ENCODE data around the gene TRIM14.

Gene TRIM14

GRCh38 chr9:98146101-98146991 lies 27.3 kb upstream of the TRIM14 start:
- H3K18ac ChIP-seq (ENCODE audit: low read depth in 1 of 2, low read length in 2 of 2), result peak overlapping the region in 1 of 2 experiments; percentile 70
- H2BK12ac ChIP-seq (ENCODE audit: low read length in 2 of 2), result no peak overlapping the region
- H3K27ac ChIP-seq (ENCODE audit: low read length, poor library complexity, severe bottlenecking), result no peak overlapping the region
- H3K36me3 ChIP-seq (ENCODE audit: control insufficient read depth in 1 of 2, insufficient read depth in 2 of 2, low read depth in 1 of 2, low read length in 2 of 2), result no peaks in the 10 kb centered on the region
- H3K9ac ChIP-seq (ENCODE audit: low read length), result peak overlapping the region; percentile 41
- H2BK120ac ChIP-seq (ENCODE audit: low read depth, low read length), result no peak overlapping the region
- H3K4ac ChIP-seq (ENCODE audit: low read depth in 1 of 2, low read length in 2 of 2), result no peak overlapping the region
- H2AFZ ChIP-seq (ENCODE audit: low read depth, low read length), result no peak overlapping the region
- H4K8ac ChIP-seq (ENCODE audit: low read length), result peak overlapping the region; percentile 88
- no peak overlapping the region for H2AK5ac ChIP-seq (ENCODE audit: low read length, severe bottlenecking)
- H4K91ac ChIP-seq (ENCODE audit: low read length), result peak overlapping the region; percentile 84
- H3K27me3 ChIP-seq (ENCODE audit: control insufficient read depth in 1 of 2, insufficient read depth in 1 of 2, low read length in 2 of 2), result peaks cover 8 to 16% of the 10 kb centered on the region in 2 experiments
- no peaks in the 10 kb centered on the region for H3K9me3 ChIP-seq (ENCODE audit: control insufficient read depth, low read length)
- 83% methylated on average over 5 of the region's 7 CpGs for WGBS
- H3K14ac ChIP-seq (ENCODE audit: low read length in 2 of 2), result peak overlapping the region in 1 of 2 experiments; percentile 62
- H2BK15ac ChIP-seq (ENCODE audit: low read depth, poor library complexity, severe bottlenecking), result no peak overlapping the region
- no peak overlapping the region for H2BK5ac ChIP-seq (ENCODE audit: low read depth, low read length, poor library complexity, severe bottlenecking)
- peak; percentile 57 for DNase-seq
- peaks cover 7% of the 10 kb centered on the region for H3K4me1 ChIP-seq (ENCODE audit: control insufficient read depth, insufficient read depth, low read depth, low read length)
- no peak overlapping the region for H3K4me3 ChIP-seq (ENCODE audit: insufficient read depth in 1 of 2, low read depth in 1 of 2, low read length in 2 of 2)
- H3K79me1 ChIP-seq (replicated peaks; ENCODE audit: low read length, poor library complexity, severe bottlenecking), result no peaks in the 10 kb centered on the region
- H3K4me2 ChIP-seq (ENCODE audit: low read length, poor library complexity, severe bottlenecking), result no peak overlapping the region
- peak overlapping the region in 1 of 2 experiments; percentile 5 for H3K23ac ChIP-seq (ENCODE audit: low read length in 2 of 2)

- no peak overlapping the region for H3K9ac ChIP-seq (ENCODE audit: low read length)
- peak overlapping the region in 1 of 2 experiments; percentile 4 for H3K14ac ChIP-seq (ENCODE audit: low read length in 2 of 2)
- H3K4me1 ChIP-seq (ENCODE audit: control insufficient read depth, insufficient read depth, low read depth, low read length), result peaks cover 5% of the 10 kb centered on the region
- no peak overlapping the region for H2AFZ ChIP-seq (ENCODE audit: low read depth, low read length)
- DNase-seq, result no peak
- H3K27ac ChIP-seq (ENCODE audit: low read length, poor library complexity, severe bottlenecking), result no peak overlapping the region
- no peaks in the 10 kb centered on the region for H3K79me1 ChIP-seq (replicated peaks; ENCODE audit: low read length, poor library complexity, severe bottlenecking)
- no peaks in the 10 kb centered on the region for H3K9me3 ChIP-seq (ENCODE audit: control insufficient read depth, low read length)
- WGBS, result 98% methylated on average over 2 of the region's 3 CpGs
- H2BK5ac ChIP-seq (ENCODE audit: low read depth, low read length, poor library complexity, severe bottlenecking), result no peak overlapping the region
- no peak overlapping the region for H3K4me3 ChIP-seq (ENCODE audit: insufficient read depth in 1 of 2, low read depth in 1 of 2, low read length in 2 of 2)
- no peak overlapping the region for H4K91ac ChIP-seq (ENCODE audit: low read length)
- H2AK5ac ChIP-seq (ENCODE audit: low read length, severe bottlenecking), result no peak overlapping the region
- no peak overlapping the region for H3K18ac ChIP-seq (ENCODE audit: low read depth in 1 of 2, low read length in 2 of 2)
- H2BK120ac ChIP-seq (ENCODE audit: low read depth, low read length), result no peak overlapping the region
- no peak overlapping the region for H2BK12ac ChIP-seq (ENCODE audit: low read length in 2 of 2)
- H4K8ac ChIP-seq (ENCODE audit: low read length), result no peak overlapping the region
- H3K23ac ChIP-seq (ENCODE audit: low read length in 2 of 2), result no peak overlapping the region
- H3K27me3 ChIP-seq (ENCODE audit: control insufficient read depth in 1 of 2, insufficient read depth in 1 of 2, low read length in 2 of 2), result peaks cover 4 to 7% of the 10 kb centered on the region in 2 experiments
- H2BK15ac ChIP-seq (ENCODE audit: low read depth, poor library complexity, severe bottlenecking), result no peak overlapping the region
- H3K36me3 ChIP-seq (ENCODE audit: control insufficient read depth in 1 of 2, insufficient read depth in 2 of 2, low read depth in 1 of 2, low read length in 2 of 2), result no peaks in the 10 kb centered on the region
- no peak overlapping the region for H3K4me2 ChIP-seq (ENCODE audit: low read length, poor library complexity, severe bottlenecking)
- H3K4ac ChIP-seq (ENCODE audit: low read depth in 1 of 2, low read length in 2 of 2), result no peak overlapping the region
Observed at GRCh38 chr9:98144631-98145030, 25.6 kb upstream of the TRIM14 start.

- Histone ChIP-seq H3K79me1 (replicated peaks; ENCODE audit: low read length, poor library complexity, severe bottlenecking) (no peaks in the 10 kb centered on the region), H2AK5ac (ENCODE audit: low read length, severe bottlenecking) (no peak overlapping the region)
- 95% methylated on average over 3 of the region's 4 CpGs for WGBS
Observed at GRCh38 chr9:98144076-98144475, 25.1 kb upstream of the TRIM14 start.

GRCh38 chr9:98142925-98143481 lies 24.0 kb upstream of the TRIM14 start:
- Histone ChIP-seq H3K9me3 (ENCODE audit: control insufficient read depth, low read length) (no peaks in the 10 kb centered on the region), H3K14ac (ENCODE audit: low read length in 2 of 2) (no peak overlapping the region), H3K27ac (ENCODE audit: low read length, poor library complexity, severe bottlenecking) (no peak overlapping the region), H2BK5ac (ENCODE audit: low read depth, low read length, poor library complexity, severe bottlenecking) (no peak overlapping the region), H2AFZ (ENCODE audit: low read depth, low read length) (no peak overlapping the region), H3K27me3 (ENCODE audit: control insufficient read depth in 1 of 2, insufficient read depth in 1 of 2, low read length in 2 of 2) (peaks cover 0 to 4% of the 10 kb centered on the region in 2 experiments), H3K79me1 (replicated peaks; ENCODE audit: low read length, poor library complexity, severe bottlenecking) (no peaks in the 10 kb centered on the region), H2BK120ac (ENCODE audit: low read depth, low read length) (no peak overlapping the region), H3K18ac (ENCODE audit: low read depth in 1 of 2, low read length in 2 of 2) (no peak overlapping the region), H3K4me1 (ENCODE audit: control insufficient read depth, insufficient read depth, low read depth, low read length) (peaks cover 5% of the 10 kb centered on the region), H4K91ac (ENCODE audit: low read length) (no peak overlapping the region), H2BK15ac (ENCODE audit: low read depth, poor library complexity, severe bottlenecking) (no peak overlapping the region), H2AK5ac (ENCODE audit: low read length, severe bottlenecking) (no peak overlapping the region), H4K8ac (ENCODE audit: low read length) (no peak overlapping the region), H3K36me3 (ENCODE audit: control insufficient read depth in 1 of 2, insufficient read depth in 2 of 2, low read depth in 1 of 2, low read length in 2 of 2) (no peaks in the 10 kb centered on the region), H3K23ac (ENCODE audit: low read length in 2 of 2) (no peak overlapping the region), H2BK12ac (ENCODE audit: low read length in 2 of 2) (no peak overlapping the region), H3K9ac (ENCODE audit: low read length) (no peak overlapping the region), H3K4me3 (ENCODE audit: insufficient read depth in 1 of 2, low read depth in 1 of 2, low read length in 2 of 2) (no peak overlapping the region), H3K4ac (ENCODE audit: low read depth in 1 of 2, low read length in 2 of 2) (no peak overlapping the region), H3K4me2 (ENCODE audit: low read length, poor library complexity, severe bottlenecking) (no peak overlapping the region)
- no peak for DNase-seq
- WGBS, result 87% methylated on average over 8 of the region's 8 CpGs

More at GRCh38 chr9:98144076-98144475, 25.1 kb upstream of the TRIM14 start:
- Histone ChIP-seq H3K9ac (ENCODE audit: low read length) (no peak overlapping the region), H3K18ac (ENCODE audit: low read depth in 1 of 2, low read length in 2 of 2) (no peak overlapping the region), H3K4me1 (ENCODE audit: control insufficient read depth, insufficient read depth, low read depth, low read length) (peaks cover 5% of the 10 kb centered on the region), H2AFZ (ENCODE audit: low read depth, low read length) (no peak overlapping the region), H4K8ac (ENCODE audit: low read length) (no peak overlapping the region), H3K4ac (ENCODE audit: low read depth in 1 of 2, low read length in 2 of 2) (no peak overlapping the region), H3K4me3 (ENCODE audit: insufficient read depth in 1 of 2, low read depth in 1 of 2, low read length in 2 of 2) (no peak overlapping the region), H3K27ac (ENCODE audit: low read length, poor library complexity, severe bottlenecking) (no peak overlapping the region), H3K4me2 (ENCODE audit: low read length, poor library complexity, severe bottlenecking) (no peak overlapping the region), H3K36me3 (ENCODE audit: control insufficient read depth in 1 of 2, insufficient read depth in 2 of 2, low read depth in 1 of 2, low read length in 2 of 2) (no peaks in the 10 kb centered on the region), H2BK15ac (ENCODE audit: low read depth, poor library complexity, severe bottlenecking) (no peak overlapping the region), H2BK120ac (ENCODE audit: low read depth, low read length) (no peak overlapping the region), H3K27me3 (ENCODE audit: control insufficient read depth in 1 of 2, insufficient read depth in 1 of 2, low read length in 2 of 2) (peaks cover 4% of the 10 kb centered on the region in 2 experiments), H3K14ac (ENCODE audit: low read length in 2 of 2) (no peak overlapping the region), H3K23ac (ENCODE audit: low read length in 2 of 2) (no peak overlapping the region), H4K91ac (ENCODE audit: low read length) (no peak overlapping the region), H2BK5ac (ENCODE audit: low read depth, low read length, poor library complexity, severe bottlenecking) (no peak overlapping the region), H2BK12ac (ENCODE audit: low read length in 2 of 2) (no peak overlapping the region), H3K9me3 (ENCODE audit: control insufficient read depth, low read length) (no peaks in the 10 kb centered on the region)
- DNase-seq, result no peak
